HEK293T (cell line): ENCODE data around the gene CPAMD8.

Source experiments
- ARNT ChIP-seq: fragments of 450-650 bp; IDR thresholded peaks from 2 replicates; pipeline ENCODE4 v1.6.1; 2017; ENCODE audit warnings: mild to moderate bottlenecking
- CTBP1 ChIP-seq: fragments of 450-650 bp; IDR thresholded peaks from 2 replicates; pipeline ENCODE4 v1.6.1; 2016; ENCODE audit warnings: borderline replicate concordance
- ELF4 ChIP-seq: fragments of 450-650 bp; IDR thresholded peaks from 2 replicates; pipeline ENCODE4 v1.6.1; 2017; ENCODE audit warnings: antibody characterized with exemption
- FOXA1 ChIP-seq: fragments of 450-650 bp; IDR thresholded peaks from 2 replicates; pipeline ENCODE4 v1.6.1; 2016; ENCODE audit warnings: mild to moderate bottlenecking
- FOXK2 ChIP-seq: fragments of 450-650 bp; IDR thresholded peaks from 2 replicates; pipeline ENCODE4 v1.6.1; 2016; ENCODE audit warnings: mild to moderate bottlenecking
- FOXM1 ChIP-seq: fragments of 450-650 bp; IDR thresholded peaks from 2 replicates; pipeline ENCODE4 v1.6.1; 2017; ENCODE audit warnings: mild to moderate bottlenecking, borderline replicate concordance
- HDGF ChIP-seq: fragments of 450-650 bp; IDR thresholded peaks from 2 replicates; pipeline ENCODE4 v1.6.1; 2017; ENCODE audit warnings: antibody characterized with exemption, borderline replicate concordance
- L3MBTL2 ChIP-seq: fragments of 450-650 bp; conservative IDR thresholded peaks from 2 replicates; pipeline ENCODE4 v1.6.1; 2016; ENCODE audit warnings: mild to moderate bottlenecking
- LEF1 ChIP-seq: fragments of 450-650 bp; IDR thresholded peaks from 2 replicates; pipeline ENCODE4 v1.6.1; 2017; ENCODE audit warnings: mild to moderate bottlenecking, borderline replicate concordance
- SP1 ChIP-seq: fragments of 450-650 bp; IDR thresholded peaks from 2 replicates; pipeline ENCODE4 v1.6.1; 2017
- SUZ12 ChIP-seq: fragments of 450-650 bp; IDR thresholded peaks from 2 replicates; pipeline ENCODE4 v1.6.1; 2016; ENCODE audit warnings: mild to moderate bottlenecking
- TARDBP ChIP-seq: fragments of 450-650 bp; IDR thresholded peaks from 2 replicates; pipeline ENCODE4 v1.6.1; 2016
- ZNF384 ChIP-seq: fragments of 450-650 bp; IDR thresholded peaks from 2 replicates; pipeline ENCODE4 v1.6.1; 2016
- TF ChIP-seq, protein P1 (sequence below): fragments of 450-650 bp; IDR thresholded peaks from 2 replicates; pipeline ENCODE4 v1.6.1; 2016

DNA sequence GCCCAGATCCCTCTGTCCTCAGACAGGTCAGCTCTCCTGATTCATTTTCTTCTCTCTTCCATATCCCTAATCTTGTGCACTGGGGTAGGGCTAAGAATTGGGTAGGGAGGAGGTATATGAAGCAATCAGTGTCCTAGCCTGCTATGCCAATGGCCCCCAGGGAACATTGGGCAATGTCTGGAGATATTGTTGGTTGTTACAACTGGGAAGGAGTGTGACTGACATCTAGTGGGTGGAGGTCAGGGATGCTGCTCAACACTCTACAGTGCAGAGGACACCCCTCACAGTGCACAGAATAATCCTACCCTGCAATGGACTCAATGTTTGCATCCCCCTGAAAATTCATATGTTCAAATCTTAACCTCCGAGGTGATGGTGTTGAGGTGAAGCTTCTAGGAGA lies 57.5 kb downstream of the CPAMD8 start:
- TF ChIP-seq FOXM1, result no peak
- no peak for TF ChIP-seq SP1
- no peak for TF ChIP-seq L3MBTL2
- no peak for TF ChIP-seq FOXK2
- no peak for TF ChIP-seq CTBP1
- no peak for TF ChIP-seq ELF4
- no peak for TF ChIP-seq FOXA1
- TF ChIP-seq LEF1, result no peak
- no peak for TF ChIP-seq SUZ12
- no peak for TF ChIP-seq TARDBP
- TF ChIP-seq ARNT, result no peak
- no peak for TF ChIP-seq ZNF384
- no peak for TF ChIP-seq HDGF
- TF ChIP-seq, protein P1, sequence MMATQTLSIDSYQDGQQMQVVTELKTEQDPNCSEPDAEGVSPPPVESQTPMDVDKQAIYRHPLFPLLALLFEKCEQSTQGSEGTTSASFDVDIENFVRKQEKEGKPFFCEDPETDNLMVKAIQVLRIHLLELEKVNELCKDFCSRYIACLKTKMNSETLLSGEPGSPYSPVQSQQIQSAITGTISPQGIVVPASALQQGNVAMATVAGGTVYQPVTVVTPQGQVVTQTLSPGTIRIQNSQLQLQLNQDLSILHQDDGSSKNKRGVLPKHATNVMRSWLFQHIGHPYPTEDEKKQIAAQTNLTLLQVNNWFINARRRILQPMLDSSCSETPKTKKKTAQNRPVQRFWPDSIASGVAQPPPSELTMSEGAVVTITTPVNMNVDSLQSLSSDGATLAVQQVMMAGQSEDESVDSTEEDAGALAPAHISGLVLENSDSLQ, result no peak
